Spleen (tissue), 11 donors: ENCODE measurements around the gene PLEKHA3. TPM values are rescaled to one million over a fixed set of nuclear protein-coding genes. Genes with fewer than 3 reads are reported as not detected.

Source experiments
- DNase-seq: peaks from one replicate; pipeline ENCODE4 v3.0.0-alpha.2; 2020
- H3K27ac ChIP-seq, 8 donors: fragments of 200-600 bp; sonication (generic) in 7 of 8; 1 replicate in 4 of 8; 2 replicates in 4 of 8; pipeline versions ENCODE4 v1.5.0 to v1.8.0; 2016 to 2021; ENCODE audit warnings: inconsistent platforms in 4 of 8, mild to moderate bottlenecking in 4 of 8, moderate library complexity in 1 of 8
- H3K27me3 ChIP-seq, 7 donors: fragments of 200-600 bp; sonication (generic) in 6 of 7; replicated peaks in 1 of 7; 1 replicate in 4 of 7; 2 replicates in 3 of 7; pipeline versions ENCODE4 v1.5.0 to v1.8.0; 2016 to 2021; ENCODE audit warnings: inconsistent platforms in 3 of 7, mild to moderate bottlenecking in 1 of 7
- H3K36me3 ChIP-seq, 6 donors: fragments of 200-600 bp; sonication (generic) in 5 of 6; 1 replicate in 4 of 6; 2 replicates in 2 of 6; pipeline versions ENCODE4 v1.5.0 to v1.8.0; 2016 to 2021; ENCODE audit warnings: inconsistent platforms in 2 of 6
- H3K4me1 ChIP-seq, 6 donors: fragments of 200-600 bp; sonication (generic) in 5 of 6; 1 replicate in 3 of 6; 2 replicates in 3 of 6; pipeline versions ENCODE4 v1.5.0 to v1.8.0; 2016 to 2021; ENCODE audit warnings: inconsistent platforms in 3 of 6
- H3K4me3 ChIP-seq, 8 donors: fragments of 200-600 bp; sonication (generic) in 7 of 8; 1 replicate in 4 of 8; 2 replicates in 4 of 8; pipeline versions ENCODE4 v1.5.0 to v1.8.0; 2016 to 2021; ENCODE audit warnings: inconsistent platforms in 4 of 8, mild to moderate bottlenecking in 4 of 8, moderate library complexity in 2 of 8
- H3K9me3 ChIP-seq, 8 donors: fragments of 200-600 bp; sonication (generic) in 7 of 8; 1 replicate in 4 of 8; 2 replicates in 4 of 8; pipeline versions ENCODE4 v1.5.0 to v1.8.0; 2016 to 2021; ENCODE audit warnings: inconsistent platforms in 4 of 8
- POLR2A ChIP-seq, 3 donors: fragments of 450-650 bp; IDR thresholded peaks; one replicate each; pipeline ENCODE4 v1.5.1; 2017; ENCODE audit warnings: antibody characterized with exemption in 3 of 3, mild to moderate bottlenecking in 1 of 3
- POLR2AphosphoS5 ChIP-seq, 3 donors: sonication (generic); formaldehyde crosslinking; IDR thresholded peaks; one replicate each; pipeline ENCODE4 v1.5.1; 2017; ENCODE audit warnings: antibody characterized with exemption in 3 of 3
- WGBS, 5 donors: extraction: QIAGEN DNeasy Blood & Tissue Kit in 3 of 5; methylation state at CpG; one replicate each; pipeline versions ENCODE4 v1.1.5 to v1.1.7; 2013 to 2018; 5-methylcytosine and 5-hydroxymethylcytosine counted together
- intact Hi-C: fragments of 100-400 bp; cut with DNase I; formaldehyde crosslinking; loops from one replicate; pipeline ENCODE4 v1.15.0; 2023; ENCODE audit warnings: low total_unique reads
- polyA plus RNA-seq, 3 donors: library from polyadenylated mRNA; stranded (reverse); fragments of 200-250 nt; gene quantifications; one replicate each; pipeline ENCODE4 v1.2.1, GENCODE V29; 2013
- total RNA-seq, 7 donors: library from RNA; depleted of rRNA in 3 of 7; stranded (reverse); fragments of >200 nt in 3 of 7; fragmentation: NEBNext Ultra II Directional in 4 of 7; extraction: Animal tissue kit (Norgen Biotek cat#: 25700) in 4 of 7; gene quantifications; one replicate each; pipeline versions ENCODE4 v1.1.0 to v1.2.1, GENCODE V29; 2016 to 2021
- TF ChIP-seq, protein P1 (sequence below), 11 experiments: fragments of 200-600 bp in 7 of 11; fragments of 450-650 bp in 4 of 11; sonication (generic) in 4 of 11; IDR thresholded peaks in 8 of 11; conservative IDR thresholded peaks in 3 of 11; 1 replicate in 7 of 11; 2 replicates in 4 of 11; pipeline versions ENCODE4 v1.4.0 to v1.8.0; 2016 to 2021; ENCODE audit warnings: antibody characterized with exemption in 11 of 11, inconsistent platforms in 4 of 11, mild to moderate bottlenecking in 1 of 11
- donor health status: healthy with polysubstance abuse.
- donor health status: DM: no; HTN: no; CAD: no; lungs with moderate emphysema.
- donor health status: DM: no; HTN: no; CAD: no.
- donor health status: Bipolar disorder and iron deficiency.
- donor health status: healthy.
- donor health status: DM: no; HTN: no; CAD: no.
- donor health status: DM: yes; HTN: yes; CAD: no.

Gene PLEKHA3
- total and polyA plus RNA-seq, 10 donors = 2.0 to 36.9 (median 19.9) TPM

GRCh38 chr2:178526256-178526655 lies 46.0 kb downstream of the PLEKHA3 start:
- WGBS, 5 donors = 86 to 98% (median 92%) methylated on average over 4 of the region's 4 CpGs
- Histone ChIP-seq H3K27me3 (no peaks in the 10 kb centered on the region), H3K36me3 (peaks cover 0 to 15% (median under 1%) of the 10 kb centered on the region in 6 donors), H3K4me1 (peaks cover 6 to 67% (median 23%) of the 10 kb centered on the region in 6 donors), H3K9me3 (no peaks in the 10 kb centered on the region), H3K27ac (no peak overlapping the region), H3K4me3 (no peak overlapping the region)
- intact Hi-C loops = no loop called here
- TF ChIP-seq POLR2A (IDR thresholded peaks at IDR 0.05) (no peak), POLR2AphosphoS5 (IDR thresholded peaks at IDR 0.05) (no peak)
- TF ChIP-seq, protein P1, sequence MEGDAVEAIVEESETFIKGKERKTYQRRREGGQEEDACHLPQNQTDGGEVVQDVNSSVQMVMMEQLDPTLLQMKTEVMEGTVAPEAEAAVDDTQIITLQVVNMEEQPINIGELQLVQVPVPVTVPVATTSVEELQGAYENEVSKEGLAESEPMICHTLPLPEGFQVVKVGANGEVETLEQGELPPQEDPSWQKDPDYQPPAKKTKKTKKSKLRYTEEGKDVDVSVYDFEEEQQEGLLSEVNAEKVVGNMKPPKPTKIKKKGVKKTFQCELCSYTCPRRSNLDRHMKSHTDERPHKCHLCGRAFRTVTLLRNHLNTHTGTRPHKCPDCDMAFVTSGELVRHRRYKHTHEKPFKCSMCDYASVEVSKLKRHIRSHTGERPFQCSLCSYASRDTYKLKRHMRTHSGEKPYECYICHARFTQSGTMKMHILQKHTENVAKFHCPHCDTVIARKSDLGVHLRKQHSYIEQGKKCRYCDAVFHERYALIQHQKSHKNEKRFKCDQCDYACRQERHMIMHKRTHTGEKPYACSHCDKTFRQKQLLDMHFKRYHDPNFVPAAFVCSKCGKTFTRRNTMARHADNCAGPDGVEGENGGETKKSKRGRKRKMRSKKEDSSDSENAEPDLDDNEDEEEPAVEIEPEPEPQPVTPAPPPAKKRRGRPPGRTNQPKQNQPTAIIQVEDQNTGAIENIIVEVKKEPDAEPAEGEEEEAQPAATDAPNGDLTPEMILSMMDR (IDR thresholded peaks at IDR 0.05 in 8 of 11, conservative IDR thresholded peaks at IDR 0.05 in 3 of 11) = no peak
- DNase-seq = no peak

DNA sequence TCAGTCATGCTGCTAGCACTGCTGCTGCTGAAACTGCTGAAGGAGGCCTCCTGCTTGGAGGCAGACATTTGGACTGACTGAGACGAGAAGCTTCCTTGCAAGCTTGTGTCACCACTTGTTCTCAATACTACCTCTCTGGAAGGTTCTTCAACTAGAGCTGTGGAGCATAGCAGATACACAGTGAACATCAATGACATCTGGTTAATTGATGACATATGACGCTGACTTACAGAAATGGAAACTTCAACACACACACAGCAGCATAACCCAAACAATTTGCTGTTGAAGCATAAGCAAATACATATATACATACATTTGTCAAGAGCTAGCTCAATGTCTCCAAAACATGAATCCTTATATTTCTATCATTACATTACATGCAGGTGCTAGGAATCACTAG lies 47.3 kb downstream of the PLEKHA3 start:
- WGBS, 5 donors = 63 to 82% (median 80%) methylated on average over 2 of the region's 2 CpGs

DNA sequence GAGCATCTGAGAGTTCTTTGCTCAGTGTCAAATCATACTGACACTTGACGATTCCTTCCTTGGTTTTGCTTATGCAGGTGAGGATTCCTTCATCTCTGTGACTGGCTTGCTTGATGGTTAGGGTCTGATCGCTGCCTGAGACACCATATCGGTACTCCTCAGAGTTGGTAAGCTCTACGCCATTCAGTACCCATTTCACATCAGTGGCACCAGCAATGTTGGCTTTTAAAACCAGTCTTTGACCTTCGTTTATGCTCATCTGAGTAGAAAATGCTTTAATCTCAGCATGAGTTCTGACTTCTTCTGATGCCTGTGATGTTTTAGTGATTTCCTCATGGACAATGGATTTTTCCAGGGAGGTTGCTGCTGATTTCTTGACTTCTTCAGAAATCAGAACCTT lies 48.4 kb downstream of the PLEKHA3 start:
- no peak for DNase-seq
- TF ChIP-seq POLR2A (IDR thresholded peaks at IDR 0.05) (no peak), POLR2AphosphoS5 (IDR thresholded peaks at IDR 0.05) (no peak)
- TF ChIP-seq, protein P1 (IDR thresholded peaks at IDR 0.05 in 8 of 11, conservative IDR thresholded peaks at IDR 0.05 in 3 of 11) = no peak
- H3K4me1 ChIP-seq = peaks cover 6 to 74% (median 22%) of the 10 kb centered on the region in 6 donors
- no peaks in the 10 kb centered on the region for H3K27me3 ChIP-seq
- peaks cover 0 to 39% (median 14%) of the 10 kb centered on the region in 6 donors for H3K36me3 ChIP-seq
- peak overlapping the region in 3 of 8 donors; percentile 84 to 89 (median 84) for H3K27ac ChIP-seq
- intact Hi-C loops = no loop called here
- no peak overlapping the region for H3K4me3 ChIP-seq
- WGBS, 5 donors = 86 to 95% (median 89%) methylated on average over 5 of the region's 5 CpGs
- no peaks in the 10 kb centered on the region for H3K9me3 ChIP-seq

More for the DNA sequence above, 47.3 kb downstream of the PLEKHA3 start:
- Histone ChIP-seq H3K36me3 (peaks cover 0 to 28% (median 9%) of the 10 kb centered on the region in 6 donors), H3K27ac (peak overlapping the region in 2 of 8 donors; percentile 6 to 89), H3K4me3 (no peak overlapping the region), H3K9me3 (no peaks in the 10 kb centered on the region), H3K4me1 (peaks cover 6 to 79% (median 23%) of the 10 kb centered on the region in 6 donors), H3K27me3 (no peaks in the 10 kb centered on the region)
- TF ChIP-seq POLR2AphosphoS5 (IDR thresholded peaks at IDR 0.05) (no peak), POLR2A (IDR thresholded peaks at IDR 0.05) (no peak)
- TF ChIP-seq, protein P1 (IDR thresholded peaks at IDR 0.05 in 8 of 11, conservative IDR thresholded peaks at IDR 0.05 in 3 of 11) = no peak
- intact Hi-C loops = no loop called here
- no peak for DNase-seq

DNA sequence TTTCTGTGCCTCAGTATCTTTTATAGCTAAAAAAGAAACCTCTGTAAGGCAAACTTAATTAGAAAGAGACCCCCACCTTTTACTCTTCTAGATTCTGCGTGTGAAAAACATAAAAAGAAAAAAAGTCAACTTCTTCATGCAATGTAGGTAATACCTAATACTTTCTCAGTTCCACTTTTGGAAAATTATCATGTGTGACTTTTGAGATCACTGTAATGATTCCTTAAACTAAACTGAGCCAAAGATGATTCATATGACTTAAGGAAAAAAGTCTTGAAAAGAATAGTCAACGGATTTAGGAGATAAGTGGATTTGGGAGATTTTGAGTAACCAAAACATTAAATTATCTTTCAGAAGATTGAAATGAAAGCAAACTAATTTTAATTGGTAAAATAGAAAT lies 48.9 kb downstream of the PLEKHA3 start:
- Histone ChIP-seq H3K4me1 (peaks cover 2 to 68% (median 16%) of the 10 kb centered on the region in 6 donors), H3K4me3 (no peak overlapping the region), H3K36me3 (peaks cover 0 to 45% (median 19%) of the 10 kb centered on the region in 6 donors), H3K9me3 (no peaks in the 10 kb centered on the region), H3K27me3 (no peaks in the 10 kb centered on the region), H3K27ac (peak overlapping the region in 5 of 8 donors; percentile 46 to 89 (median 84))
- 62 to 78% (median 73%) methylated on average over 2 of the region's 2 CpGs for WGBS, 5 donors
- TF ChIP-seq, protein P1 (IDR thresholded peaks at IDR 0.05 in 8 of 11, conservative IDR thresholded peaks at IDR 0.05 in 3 of 11) = no peak
- TF ChIP-seq POLR2AphosphoS5 (IDR thresholded peaks at IDR 0.05) (no peak), POLR2A (IDR thresholded peaks at IDR 0.05) (no peak)
- no peak for DNase-seq
- intact Hi-C loops = no loop called here
